ENCODE measurements around the gene ZGPAT. TPM values are rescaled to one million over a fixed set of nuclear protein-coding genes. Genes with fewer than 3 reads are reported as not detected.

Gene ZGPAT
- total RNA-seq, 1 donor, result 18.8 TPM

DNA sequence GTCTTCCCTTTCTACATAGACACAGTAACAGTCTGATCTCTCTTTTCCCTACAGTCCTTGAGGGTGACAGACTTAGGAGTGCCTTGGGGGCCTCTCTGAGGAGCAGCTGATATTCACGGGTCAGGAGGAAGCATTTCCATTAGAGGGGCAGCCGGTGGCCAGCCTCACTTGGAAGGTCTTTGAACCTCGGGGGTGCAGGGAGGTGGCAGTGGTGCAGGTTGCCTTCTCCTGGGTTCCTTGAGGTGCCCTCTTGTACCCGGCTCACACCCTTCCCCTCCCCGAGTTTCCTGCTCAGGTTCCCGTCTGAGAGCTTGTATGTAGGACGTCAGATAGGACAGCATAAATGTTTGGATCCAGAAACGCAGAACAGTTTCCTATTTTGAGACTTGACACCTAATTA, 47.2 kb upstream of the ZGPAT start:
- no peak overlapping the region for H3K4me2 ChIP-seq (ENCODE audit: insufficient read depth, low read length)
- H3K36me3 ChIP-seq (ENCODE audit: insufficient read depth, low read length), result peaks cover 34% of the 10 kb centered on the region
- peak; percentile 71 for DNase-seq (ENCODE audit: insufficient read length, low spot score, missing footprints)
- TF ChIP-seq, protein P1, sequence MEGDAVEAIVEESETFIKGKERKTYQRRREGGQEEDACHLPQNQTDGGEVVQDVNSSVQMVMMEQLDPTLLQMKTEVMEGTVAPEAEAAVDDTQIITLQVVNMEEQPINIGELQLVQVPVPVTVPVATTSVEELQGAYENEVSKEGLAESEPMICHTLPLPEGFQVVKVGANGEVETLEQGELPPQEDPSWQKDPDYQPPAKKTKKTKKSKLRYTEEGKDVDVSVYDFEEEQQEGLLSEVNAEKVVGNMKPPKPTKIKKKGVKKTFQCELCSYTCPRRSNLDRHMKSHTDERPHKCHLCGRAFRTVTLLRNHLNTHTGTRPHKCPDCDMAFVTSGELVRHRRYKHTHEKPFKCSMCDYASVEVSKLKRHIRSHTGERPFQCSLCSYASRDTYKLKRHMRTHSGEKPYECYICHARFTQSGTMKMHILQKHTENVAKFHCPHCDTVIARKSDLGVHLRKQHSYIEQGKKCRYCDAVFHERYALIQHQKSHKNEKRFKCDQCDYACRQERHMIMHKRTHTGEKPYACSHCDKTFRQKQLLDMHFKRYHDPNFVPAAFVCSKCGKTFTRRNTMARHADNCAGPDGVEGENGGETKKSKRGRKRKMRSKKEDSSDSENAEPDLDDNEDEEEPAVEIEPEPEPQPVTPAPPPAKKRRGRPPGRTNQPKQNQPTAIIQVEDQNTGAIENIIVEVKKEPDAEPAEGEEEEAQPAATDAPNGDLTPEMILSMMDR (IDR thresholded peaks at IDR 0.05; ENCODE audit: extremely low read depth, low read depth, low read length), result no peak
- no peaks in the 10 kb centered on the region for H4K20me1 ChIP-seq (ENCODE audit: insufficient read depth, low read length)
- H3K79me2 ChIP-seq (ENCODE audit: insufficient read depth, low read length), result peaks cover 49% of the 10 kb centered on the region
- no peaks in the 10 kb centered on the region for H3K9me3 ChIP-seq (ENCODE audit: low read depth, low read length)
- no peak overlapping the region for H2AFZ ChIP-seq (ENCODE audit: low read length)
- no peaks in the 10 kb centered on the region for H3K27me3 ChIP-seq (ENCODE audit: insufficient read depth, low read length)
- no peak overlapping the region for H3K4me3 ChIP-seq (ENCODE audit: insufficient read depth, low read length)
- peaks cover 14% of the 10 kb centered on the region for H3K4me1 ChIP-seq (ENCODE audit: insufficient read depth, low read length)
- H3K27ac ChIP-seq (ENCODE audit: low read depth, low read length), result no peak overlapping the region

DNA sequence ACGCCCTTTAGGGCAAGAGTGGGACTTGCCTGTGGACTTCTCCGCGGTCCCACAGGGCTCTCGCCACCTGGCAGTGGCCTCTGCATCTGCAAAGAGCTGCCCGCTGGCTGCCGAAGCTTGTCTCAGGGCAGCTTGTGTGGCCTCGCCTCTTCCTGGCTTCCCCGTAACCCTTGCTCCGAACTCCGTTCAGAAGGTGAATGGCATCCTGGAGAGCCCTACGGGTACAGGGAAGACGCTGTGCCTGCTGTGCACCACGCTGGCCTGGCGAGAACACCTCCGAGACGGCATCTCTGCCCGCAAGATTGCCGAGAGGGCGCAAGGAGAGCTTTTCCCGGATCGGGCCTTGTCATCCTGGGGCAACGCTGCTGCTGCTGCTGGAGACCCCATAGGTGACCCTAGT, 46.7 kb upstream of the ZGPAT start:
- Histone ChIP-seq H3K4me2 (ENCODE audit: insufficient read depth, low read length) (no peak overlapping the region), H3K79me2 (ENCODE audit: insufficient read depth, low read length) (peaks cover 49% of the 10 kb centered on the region)

DNA sequence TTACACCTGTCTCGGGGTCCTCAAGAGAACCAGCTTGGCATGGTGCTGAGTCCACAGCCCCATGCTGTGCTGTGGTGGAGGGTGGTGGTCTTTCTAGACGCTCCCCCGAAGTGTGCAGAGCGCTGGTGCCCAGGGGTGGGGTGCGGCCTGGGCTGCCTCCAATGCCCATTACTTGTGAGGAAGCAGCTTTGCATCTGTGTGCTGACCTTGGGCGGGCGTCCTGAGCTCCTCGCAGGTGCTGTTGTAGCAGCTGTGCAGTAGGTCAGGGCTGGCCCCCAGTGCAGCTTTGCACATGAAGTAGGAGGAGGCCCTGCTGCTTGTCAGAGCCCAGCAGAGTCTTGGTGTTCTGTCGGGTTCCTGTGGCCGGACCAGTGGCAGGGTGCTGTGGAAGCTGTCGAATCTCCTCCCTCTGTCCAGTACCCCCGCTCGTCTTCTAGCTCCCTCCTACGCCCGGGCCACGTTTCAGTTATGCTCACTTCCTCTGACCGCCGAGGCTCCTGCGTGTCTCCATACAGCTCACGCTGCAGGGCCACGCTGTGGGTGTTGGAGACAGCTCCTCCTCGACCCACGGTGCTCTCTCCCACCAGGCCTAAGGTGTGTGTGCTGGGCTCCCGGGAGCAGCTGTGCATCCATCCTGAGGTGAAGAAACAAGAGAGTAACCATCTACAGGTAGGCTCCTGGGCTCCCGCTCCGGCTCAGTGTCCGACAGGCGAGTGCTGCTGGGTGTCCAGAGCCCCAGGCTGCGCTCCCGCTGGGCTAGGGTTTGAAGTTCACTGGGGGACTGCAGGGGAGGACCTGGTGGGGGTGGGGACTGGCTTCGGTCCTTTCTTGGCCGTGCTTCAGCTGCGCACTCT, 45.7 kb upstream of the ZGPAT start:
- peaks cover 14% of the 10 kb centered on the region for H3K4me1 ChIP-seq (ENCODE audit: insufficient read depth, low read length)
- no peak overlapping the region for H2AFZ ChIP-seq (ENCODE audit: low read length)
- no peaks in the 10 kb centered on the region for H4K20me1 ChIP-seq (ENCODE audit: insufficient read depth, low read length)
- no peak overlapping the region for H3K4me3 ChIP-seq (ENCODE audit: insufficient read depth, low read length)
- TF ChIP-seq, protein P1 (IDR thresholded peaks at IDR 0.05; ENCODE audit: extremely low read depth, low read depth, low read length), result no peak
- no peaks in the 10 kb centered on the region for H3K27me3 ChIP-seq (ENCODE audit: insufficient read depth, low read length)
- no peak overlapping the region for H3K4me2 ChIP-seq (ENCODE audit: insufficient read depth, low read length)
- peaks cover 49% of the 10 kb centered on the region for H3K79me2 ChIP-seq (ENCODE audit: insufficient read depth, low read length)
- H3K36me3 ChIP-seq (ENCODE audit: insufficient read depth, low read length), result peaks cover 42% of the 10 kb centered on the region
- no peaks in the 10 kb centered on the region for H3K9me3 ChIP-seq (ENCODE audit: low read depth, low read length)
- DNase-seq (ENCODE audit: insufficient read length, low spot score, missing footprints), result peak; percentile 62
- H3K27ac ChIP-seq (ENCODE audit: low read depth, low read length), result no peak overlapping the region

More for the DNA sequence above, 46.7 kb upstream of the ZGPAT start:
- DNase-seq (ENCODE audit: insufficient read length, low spot score, missing footprints), result no peak
- Histone ChIP-seq H3K4me1 (ENCODE audit: insufficient read depth, low read length) (peaks cover 14% of the 10 kb centered on the region), H4K20me1 (ENCODE audit: insufficient read depth, low read length) (no peaks in the 10 kb centered on the region), H3K27me3 (ENCODE audit: insufficient read depth, low read length) (no peaks in the 10 kb centered on the region), H3K9me3 (ENCODE audit: low read depth, low read length) (no peaks in the 10 kb centered on the region), H3K36me3 (ENCODE audit: insufficient read depth, low read length) (peaks cover 36% of the 10 kb centered on the region), H2AFZ (ENCODE audit: low read length) (no peak overlapping the region), H3K4me3 (ENCODE audit: insufficient read depth, low read length) (no peak overlapping the region), H3K27ac (ENCODE audit: low read depth, low read length) (no peak overlapping the region)
- TF ChIP-seq, protein P1 (IDR thresholded peaks at IDR 0.05; ENCODE audit: extremely low read depth, low read depth, low read length), result no peak

DNA sequence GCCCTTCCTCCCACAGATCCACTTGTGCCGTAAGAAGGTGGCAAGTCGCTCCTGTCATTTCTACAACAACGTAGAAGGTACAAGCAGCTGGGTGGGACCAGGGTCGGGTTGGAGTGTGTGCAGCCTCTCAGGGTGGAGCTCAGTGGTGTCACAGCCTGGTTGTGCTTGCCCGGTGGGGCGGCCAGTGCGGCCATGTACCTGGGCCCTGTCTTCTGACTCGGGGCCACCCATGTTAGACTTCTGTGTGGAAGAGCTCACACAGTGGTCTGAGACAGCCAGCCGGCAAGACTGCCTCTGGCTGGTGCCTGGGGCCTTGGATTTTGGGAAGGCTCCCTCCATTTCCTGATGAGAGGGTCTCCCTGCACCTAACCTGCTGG, 45.0 kb upstream of the ZGPAT start:
- Histone ChIP-seq H2AFZ (ENCODE audit: low read length) (no peak overlapping the region), H3K27me3 (ENCODE audit: insufficient read depth, low read length) (no peaks in the 10 kb centered on the region), H3K27ac (ENCODE audit: low read depth, low read length) (no peak overlapping the region), H3K4me1 (ENCODE audit: insufficient read depth, low read length) (peaks cover 8% of the 10 kb centered on the region), H3K4me3 (ENCODE audit: insufficient read depth, low read length) (no peak overlapping the region), H3K36me3 (ENCODE audit: insufficient read depth, low read length) (peaks cover 47% of the 10 kb centered on the region), H3K4me2 (ENCODE audit: insufficient read depth, low read length) (no peak overlapping the region), H3K9me3 (ENCODE audit: low read depth, low read length) (no peaks in the 10 kb centered on the region), H4K20me1 (ENCODE audit: insufficient read depth, low read length) (no peaks in the 10 kb centered on the region), H3K79me2 (ENCODE audit: insufficient read depth, low read length) (peaks cover 49% of the 10 kb centered on the region)
- DNase-seq (ENCODE audit: insufficient read length, low spot score, missing footprints), result no peak
- TF ChIP-seq, protein P1 (IDR thresholded peaks at IDR 0.05; ENCODE audit: extremely low read depth, low read depth, low read length), result no peak

All from osteoblast (primary cell).